HG02623 (cell line): ENCODE data around the gene ITGA5.

Source experiments
- ATAC-seq: cut with Tn5 transposase; IDR thresholded peaks from one replicate; pipeline ENCODE4 v1.9.1; 2021; ENCODE audit warnings: moderate library complexity; ENCODE audit not compliant: unreplicated experiment

The ITGA5 gene

GRCh38 chr12:54419088-54419887 is at the start of gene ITGA5:
Gene ITGA5, minus strand, starts transcription at chr12:54419266. Its CDS starts 68 bp downstream, at chr12:54419198.
- no peak for ATAC-seq

GRCh38 chr12:54465857-54466523 is 46.9 kb upstream of the ITGA5 start:
- ATAC-seq, result no peak

GRCh38 chr12:54463484-54463883 is 44.4 kb upstream of the ITGA5 start:
- ATAC-seq, result no peak

GRCh38 chr12:54463034-54463433 is 44.0 kb upstream of the ITGA5 start:
- ATAC-seq, result no peak

GRCh38 chr12:54460317-54460923 is 41.4 kb upstream of the ITGA5 start:
- no peak for ATAC-seq

- ATAC-seq, result no peak
Observed at GRCh38 chr12:54459355-54459754, 40.3 kb upstream of the ITGA5 start.

GRCh38 chr12:54455760-54456469 is 36.8 kb upstream of the ITGA5 start:
- ATAC-seq, result no peak

GRCh38 chr12:54452628-54453027 is 33.6 kb upstream of the ITGA5 start:
- no peak for ATAC-seq

- ATAC-seq, result no peak
Observed at GRCh38 chr12:54448344-54448743, 29.3 kb upstream of the ITGA5 start.

GRCh38 chr12:54447917-54448316 is 28.9 kb upstream of the ITGA5 start:
- no peak for ATAC-seq

GRCh38 chr12:54444206-54444605 is 25.1 kb upstream of the ITGA5 start:
- no peak for ATAC-seq

GRCh38 chr12:54443446-54443845 is 24.4 kb upstream of the ITGA5 start:
- ATAC-seq, result no peak

GRCh38 chr12:54442961-54443360 is 23.9 kb upstream of the ITGA5 start:
- ATAC-seq, result no peak

- ATAC-seq, result no peak
Observed at GRCh38 chr12:54442099-54442498, 23.0 kb upstream of the ITGA5 start.

- ATAC-seq, result no peak
Observed at GRCh38 chr12:54439521-54440255, 20.6 kb upstream of the ITGA5 start.

- no peak for ATAC-seq
Observed at GRCh38 chr12:54439096-54439495, 20.0 kb upstream of the ITGA5 start.

- no peak for ATAC-seq
Observed at GRCh38 chr12:54438517-54438916, 19.5 kb upstream of the ITGA5 start.

- ATAC-seq, result no peak
Observed at GRCh38 chr12:54437697-54438096, 18.6 kb upstream of the ITGA5 start.

GRCh38 chr12:54437243-54437642 is 18.2 kb upstream of the ITGA5 start:
- ATAC-seq, result peak; percentile 43

- no peak for ATAC-seq
Observed at GRCh38 chr12:54432815-54433164, 13.7 kb upstream of the ITGA5 start.
